ENCODE results near the gene GALNT17. TPM values are rescaled to one million over a fixed set of nuclear protein-coding genes. Genes with fewer than 3 reads are reported as not detected.

Gene GALNT17
- total RNA-seq, 3 donors from 2014 or later: 0.69 to 17.3 (median 1.6) TPM

- Histone ChIP-seq H3K36me3 (ENCODE audit: low read depth) (no peaks in the 10 kb centered on the region), H3K9me3 (peaks cover 57% of the 10 kb centered on the region), H3K4me1 (ENCODE audit: low read depth) (no peaks in the 10 kb centered on the region), H3K4me3 (no peak overlapping the region)
- TF ChIP-seq CTCF (IDR thresholded peaks at IDR 0.05): no peak
- intact Hi-C loops (cut with DNase I, micrococcal nuclease): no loop called here
- DNase-seq: no peak
- ATAC-seq: no peak
Measured at GRCh38 chr7:71286336-71286735, 154.4 kb downstream of the GALNT17 start.

GRCh38 chr7:71286924-71287323 lies 155.0 kb downstream of the GALNT17 start:
- ATAC-seq: no peak

GRCh38 chr7:71290452-71290851 lies 158.5 kb downstream of the GALNT17 start:
- peaks cover 46% of the 10 kb centered on the region for H3K9me3 ChIP-seq
- ATAC-seq (no peak), DNase-seq (no peak)
- intact Hi-C loops (cut with DNase I, micrococcal nuclease): no loop called here
- H3K4me1 ChIP-seq (ENCODE audit: low read depth): no peaks in the 10 kb centered on the region
- H3K4me3 ChIP-seq: no peak overlapping the region
- no peaks in the 10 kb centered on the region for H3K36me3 ChIP-seq (ENCODE audit: low read depth)
- TF ChIP-seq CTCF (IDR thresholded peaks at IDR 0.05): no peak

More at GRCh38 chr7:71286924-71287323, 155.0 kb downstream of the GALNT17 start:
- intact Hi-C loops (cut with DNase I, micrococcal nuclease): no loop called here
- H3K4me3 ChIP-seq: no peak overlapping the region
- peaks cover 56% of the 10 kb centered on the region for H3K9me3 ChIP-seq
- no peaks in the 10 kb centered on the region for H3K36me3 ChIP-seq (ENCODE audit: low read depth)
- no peaks in the 10 kb centered on the region for H3K4me1 ChIP-seq (ENCODE audit: low read depth)
- TF ChIP-seq CTCF (IDR thresholded peaks at IDR 0.05): no peak
- no peak for DNase-seq

GRCh38 chr7:71298378-71298777 lies 166.4 kb downstream of the GALNT17 start:
- Histone ChIP-seq H3K9me3 (peaks cover 51% of the 10 kb centered on the region), H3K4me3 (no peak overlapping the region), H3K4me1 (ENCODE audit: low read depth) (no peaks in the 10 kb centered on the region), H3K36me3 (ENCODE audit: low read depth) (no peaks in the 10 kb centered on the region)
- TF ChIP-seq CTCF (IDR thresholded peaks at IDR 0.05): no peak
- intact Hi-C loops (cut with DNase I, micrococcal nuclease): no loop called here
- DNase-seq: no peak
- ATAC-seq: no peak

GRCh38 chr7:71300086-71300485 lies 168.1 kb downstream of the GALNT17 start:
- no peaks in the 10 kb centered on the region for H3K4me1 ChIP-seq (ENCODE audit: low read depth)
- intact Hi-C loops (cut with DNase I, micrococcal nuclease): no loop called here
- ATAC-seq (no peak), DNase-seq (no peak)
- no peaks in the 10 kb centered on the region for H3K36me3 ChIP-seq (ENCODE audit: low read depth)
- peaks cover 52% of the 10 kb centered on the region for H3K9me3 ChIP-seq
- no peak for TF ChIP-seq CTCF (IDR thresholded peaks at IDR 0.05)
- no peak overlapping the region for H3K4me3 ChIP-seq

GRCh38 chr7:71300603-71301002 lies 168.7 kb downstream of the GALNT17 start:
- Histone ChIP-seq H3K9me3 (peaks cover 49% of the 10 kb centered on the region), H3K36me3 (ENCODE audit: low read depth) (no peaks in the 10 kb centered on the region), H3K4me3 (no peak overlapping the region), H3K4me1 (ENCODE audit: low read depth) (no peaks in the 10 kb centered on the region)
- no peak for DNase-seq
- ATAC-seq: no peak
- TF ChIP-seq CTCF (IDR thresholded peaks at IDR 0.05): no peak
- intact Hi-C loops (cut with DNase I, micrococcal nuclease): no loop called here
